Daoy (cell line): ENCODE measurements around the gene C20orf202. TPM values are rescaled to one million over a fixed set of nuclear protein-coding genes. Genes with fewer than 3 reads are reported as not detected.
A peak's percentile ranks its signal among the peaks of the same experiment; 100 is the strongest.
"Not testable (repeated sequence)": the region's sequence is repeated elsewhere in the genome, so short reads cannot be mapped to it uniquely, and the experiment has no call there.

Source experiments
- DNase-seq: peaks from one replicate; pipeline ENCODE4 v3.0.0-alpha.2; 2015; ENCODE audit warnings: low read depth
- total RNA-seq: library from RNA; depleted of rRNA; stranded (reverse); fragments of >200 nt; shearing (Covaris generic); gene quantifications from 2 replicates; pipeline ENCODE4 v1.2.3, GENCODE V29; 2014

C20orf202 gene
- total RNA-seq, 1 experiment from 2014 or later, result not detected

- no peak for DNase-seq
These were observed 6.5 kb downstream of the C20orf202 start for GRCh38 chr20:1209447-1210387.

- DNase-seq, result no peak
These were observed 7.2 kb downstream of the C20orf202 start for GRCh38 chr20:1210501-1210900.

- no peak for DNase-seq
These were observed 8.8 kb downstream of the C20orf202 start for GRCh38 chr20:1212023-1212422.

GRCh38 chr20:1212607-1213396 lies 9.5 kb downstream of the C20orf202 start:
- peak; percentile 77 for DNase-seq

- no peak for DNase-seq
These were observed 11.6 kb downstream of the C20orf202 start for GRCh38 chr20:1214838-1215261.

- no peak for DNase-seq
These were observed 12.3 kb downstream of the C20orf202 start for GRCh38 chr20:1215386-1216170.

- not testable (repeated sequence) for DNase-seq
These were observed 13.5 kb downstream of the C20orf202 start for GRCh38 chr20:1216527-1217427.

- DNase-seq, result not testable (repeated sequence)
These were observed 19.5 kb downstream of the C20orf202 start for GRCh38 chr20:1222750-1223149.

GRCh38 chr20:1224205-1224890 lies 21.1 kb downstream of the C20orf202 start:
- DNase-seq, result no peak

- DNase-seq, result no peak
These were observed 22.1 kb downstream of the C20orf202 start for GRCh38 chr20:1225263-1225782.

GRCh38 chr20:1225783-1226654 lies 22.8 kb downstream of the C20orf202 start, which contains the start of gene RAD21L1:
Gene RAD21L1 (plus strand): TSS chr20:1226044. CDS start chr20:1228454, 2,410 bp downstream.
- peak; percentile 86 for DNase-seq

- DNase-seq, result no peak
These were observed 26.3 kb downstream of the C20orf202 start for GRCh38 chr20:1229541-1229940.

- DNase-seq, result no peak
These were observed 29.2 kb downstream of the C20orf202 start for GRCh38 chr20:1232286-1233111.

- no peak for DNase-seq
These were observed 37.3 kb downstream of the C20orf202 start for GRCh38 chr20:1240549-1240948.

- DNase-seq, result no peak
These were observed 38.2 kb downstream of the C20orf202 start for GRCh38 chr20:1241456-1241855.

- DNase-seq, result no peak
These were observed 38.8 kb downstream of the C20orf202 start for GRCh38 chr20:1242099-1242498.

- DNase-seq, result peak; percentile 86
These were observed 39.3 kb downstream of the C20orf202 start for GRCh38 chr20:1242530-1242929.

- DNase-seq, result no peak
These were observed 42.3 kb downstream of the C20orf202 start for GRCh38 chr20:1245578-1245977.
